A673 (cell line): ENCODE results near the gene TMEM54.

ENCODE experiments used
- EZH2 ChIP-seq: fragments of 200-600 bp; sonication (generic); IDR thresholded peaks from 2 replicates; pipeline ENCODE4 v1.6.1; 2017; ENCODE audit warnings: borderline replicate concordance, low read depth, mild to moderate bottlenecking, mixed read lengths, antibody characterized with exemption, low read length; ENCODE audit not compliant: poor library complexity, severe bottlenecking
- TF ChIP-seq, protein P1 (sequence below): fragments of 300-800, 200-600 bp; sonication (generic); conservative IDR thresholded peaks from 2 replicates; pipeline ENCODE4 v1.5.1; 2017; ENCODE audit warnings: low read depth, mild to moderate bottlenecking, antibody characterized with exemption, low read length, moderate library complexity, mixed read lengths

- TF ChIP-seq, protein P1, sequence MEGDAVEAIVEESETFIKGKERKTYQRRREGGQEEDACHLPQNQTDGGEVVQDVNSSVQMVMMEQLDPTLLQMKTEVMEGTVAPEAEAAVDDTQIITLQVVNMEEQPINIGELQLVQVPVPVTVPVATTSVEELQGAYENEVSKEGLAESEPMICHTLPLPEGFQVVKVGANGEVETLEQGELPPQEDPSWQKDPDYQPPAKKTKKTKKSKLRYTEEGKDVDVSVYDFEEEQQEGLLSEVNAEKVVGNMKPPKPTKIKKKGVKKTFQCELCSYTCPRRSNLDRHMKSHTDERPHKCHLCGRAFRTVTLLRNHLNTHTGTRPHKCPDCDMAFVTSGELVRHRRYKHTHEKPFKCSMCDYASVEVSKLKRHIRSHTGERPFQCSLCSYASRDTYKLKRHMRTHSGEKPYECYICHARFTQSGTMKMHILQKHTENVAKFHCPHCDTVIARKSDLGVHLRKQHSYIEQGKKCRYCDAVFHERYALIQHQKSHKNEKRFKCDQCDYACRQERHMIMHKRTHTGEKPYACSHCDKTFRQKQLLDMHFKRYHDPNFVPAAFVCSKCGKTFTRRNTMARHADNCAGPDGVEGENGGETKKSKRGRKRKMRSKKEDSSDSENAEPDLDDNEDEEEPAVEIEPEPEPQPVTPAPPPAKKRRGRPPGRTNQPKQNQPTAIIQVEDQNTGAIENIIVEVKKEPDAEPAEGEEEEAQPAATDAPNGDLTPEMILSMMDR, result no peak
- no peak for TF ChIP-seq EZH2
Measured at GRCh38 chr1:32888677-32889420, 12.3 kb downstream of the TMEM54 start.
